Testis (tissue), 3 donors: ENCODE measurements around the gene CBX2. TPM values are rescaled to one million over a fixed set of nuclear protein-coding genes. Genes with fewer than 3 reads are reported as not detected.

ENCODE experiments used
- DNase-seq: peaks from one replicate; pipeline ENCODE4 v3.0.0-alpha.2; 2019
- H3K27ac ChIP-seq, 2 donors: fragments of 200-600 bp; sonication (generic); one replicate each; pipeline ENCODE4 v1.5.1; 2019
- H3K27me3 ChIP-seq: fragments of 200-600 bp; sonication (generic); one replicate; pipeline ENCODE4 v1.5.1; 2019
- H3K36me3 ChIP-seq: fragments of 200-600 bp; sonication (generic); one replicate; pipeline ENCODE4 v1.5.1; 2017; ENCODE audit warnings: low read depth; ENCODE audit errors: missing control alignments
- H3K4me1 ChIP-seq: fragments of 200-600 bp; sonication (generic); one replicate; pipeline ENCODE4 v1.5.1; 2019
- H3K4me3 ChIP-seq, 2 donors: fragments of 200-600 bp; sonication (generic); one replicate each; pipeline ENCODE4 v1.5.1; 2017 to 2019
- H3K9me3 ChIP-seq: fragments of 200-600 bp; sonication (generic); one replicate; pipeline ENCODE4 v1.5.1; 2017
- POLR2A ChIP-seq: fragments of 450-650 bp; IDR thresholded peaks from one replicate; pipeline ENCODE4 v1.6.1; 2017; ENCODE audit warnings: antibody characterized with exemption, mild to moderate bottlenecking, moderate library complexity
- WGBS, 2 donors: methylation state at CpG; one replicate each; pipeline ENCODE4 v1.1.5; 2018; 5-methylcytosine and 5-hydroxymethylcytosine counted together
- intact Hi-C: fragments of 100-400 bp; cut with DNase I; formaldehyde crosslinking; loops from one replicate; pipeline ENCODE4 v1.15.1; 2023; ENCODE audit warnings: low total_unique reads
- polyA plus RNA-seq: library from polyadenylated mRNA; stranded (reverse); fragments of 350-450 nt; fragmentation: Illumina TruSeq; extraction: RNeasy Lipid Tissue Mini Kit (QIAGEN cat#74804); gene quantifications from one replicate; pipeline ENCODE4 v1.2.3, GENCODE V29; 2014; ENCODE audit warnings: low read depth, low replicate concordance; ENCODE audit not compliant: insufficient read depth
- total RNA-seq, 2 donors: library from RNA; depleted of rRNA; stranded (reverse); fragments of >200 nt; gene quantifications; one replicate each; pipeline ENCODE4 v1.2.3, GENCODE V29; 2016
- TF ChIP-seq, protein P1 (sequence below), 3 experiments: fragments of 450-650 bp in 2 of 3; fragments of 200-600 bp in 1 of 3; sonication (generic) in 1 of 3; IDR thresholded peaks; one replicate each; pipeline ENCODE4 v1.5.1; 2016 to 2019; ENCODE audit warnings: antibody characterized with exemption in 3 of 3, mild to moderate bottlenecking in 2 of 3, moderate library complexity in 1 of 3

The CBX2 gene
- total and polyA plus RNA-seq, 3 donors from 2014 or later: 19.4 to 30.7 (median 27.1) TPM

DNA sequence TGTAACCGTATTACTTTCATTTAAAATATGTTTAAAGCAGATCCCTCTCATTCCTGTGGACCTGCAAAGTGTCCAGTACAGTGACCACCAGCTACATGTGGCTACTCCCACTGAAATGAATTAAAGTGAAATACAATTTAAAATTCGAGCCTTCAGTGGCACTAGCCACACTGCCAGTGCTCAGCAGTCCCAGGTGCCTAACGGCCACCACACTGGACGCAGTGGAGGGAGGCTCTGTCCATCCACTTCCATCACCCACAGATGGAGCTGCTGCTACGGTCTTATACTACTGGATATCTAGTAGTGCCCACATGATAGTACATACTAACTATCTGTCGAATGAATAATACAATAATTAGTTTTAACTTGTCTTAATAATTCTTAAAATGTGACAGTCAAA, 2.3 kb upstream of the CBX2 start:
- no peaks in the 10 kb centered on the region for H3K27me3 ChIP-seq
- peaks cover 4% of the 10 kb centered on the region for H3K4me1 ChIP-seq
- no peaks in the 10 kb centered on the region for H3K36me3 ChIP-seq
- no peaks in the 10 kb centered on the region for H3K9me3 ChIP-seq
- intact Hi-C loops: no loop called here
- TF ChIP-seq, protein P1, sequence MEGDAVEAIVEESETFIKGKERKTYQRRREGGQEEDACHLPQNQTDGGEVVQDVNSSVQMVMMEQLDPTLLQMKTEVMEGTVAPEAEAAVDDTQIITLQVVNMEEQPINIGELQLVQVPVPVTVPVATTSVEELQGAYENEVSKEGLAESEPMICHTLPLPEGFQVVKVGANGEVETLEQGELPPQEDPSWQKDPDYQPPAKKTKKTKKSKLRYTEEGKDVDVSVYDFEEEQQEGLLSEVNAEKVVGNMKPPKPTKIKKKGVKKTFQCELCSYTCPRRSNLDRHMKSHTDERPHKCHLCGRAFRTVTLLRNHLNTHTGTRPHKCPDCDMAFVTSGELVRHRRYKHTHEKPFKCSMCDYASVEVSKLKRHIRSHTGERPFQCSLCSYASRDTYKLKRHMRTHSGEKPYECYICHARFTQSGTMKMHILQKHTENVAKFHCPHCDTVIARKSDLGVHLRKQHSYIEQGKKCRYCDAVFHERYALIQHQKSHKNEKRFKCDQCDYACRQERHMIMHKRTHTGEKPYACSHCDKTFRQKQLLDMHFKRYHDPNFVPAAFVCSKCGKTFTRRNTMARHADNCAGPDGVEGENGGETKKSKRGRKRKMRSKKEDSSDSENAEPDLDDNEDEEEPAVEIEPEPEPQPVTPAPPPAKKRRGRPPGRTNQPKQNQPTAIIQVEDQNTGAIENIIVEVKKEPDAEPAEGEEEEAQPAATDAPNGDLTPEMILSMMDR (IDR thresholded peaks at IDR 0.05): no peak
- TF ChIP-seq POLR2A: no peak
- DNase-seq: no peak
- no peak overlapping the region for H3K27ac ChIP-seq
- no peak overlapping the region for H3K4me3 ChIP-seq
- WGBS, 2 donors: 62 to 72% methylated on average over 6 of the region's 6 CpGs

DNA sequence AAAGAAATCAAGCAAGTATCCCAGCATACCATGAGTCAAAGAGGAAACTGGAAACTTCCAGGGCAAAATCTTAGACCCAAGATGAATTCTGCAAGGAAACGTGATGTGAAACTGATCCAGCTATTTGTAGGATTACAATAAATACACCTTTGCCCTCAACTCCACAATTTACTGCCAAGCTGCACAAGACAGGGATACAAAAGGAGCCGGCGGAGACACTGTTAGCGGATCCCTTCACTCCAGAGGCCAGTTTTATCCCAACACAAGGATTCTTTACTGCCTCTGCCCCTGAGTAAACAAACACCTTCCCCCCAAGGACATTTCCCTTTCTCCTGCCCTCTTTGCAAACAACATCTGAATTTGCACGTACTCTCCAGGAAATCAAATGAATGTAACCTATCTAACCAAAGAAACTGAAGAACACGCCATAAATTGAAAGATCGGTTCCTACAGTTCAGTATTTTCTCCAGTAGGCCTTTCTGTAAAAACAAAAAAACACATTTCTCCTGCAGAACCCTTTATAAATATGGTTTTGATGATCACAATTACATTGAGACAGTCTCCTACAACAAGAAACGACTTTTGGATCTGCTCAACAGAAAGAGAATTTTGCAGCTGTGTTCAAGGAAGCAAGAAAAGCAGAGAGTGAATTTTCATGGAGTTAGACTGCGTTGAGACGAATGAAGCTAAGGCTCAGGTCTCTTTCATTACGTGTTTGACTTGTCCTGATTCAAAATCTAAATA, 1.4 kb upstream of the CBX2 start:
- H3K4me3 ChIP-seq: no peak overlapping the region
- H3K36me3 ChIP-seq: no peaks in the 10 kb centered on the region
- H3K27ac ChIP-seq: peak overlapping the region in 1 of 2 donors; percentile 77
- H3K4me1 ChIP-seq: peaks cover 4% of the 10 kb centered on the region
- WGBS, 2 donors: 44 to 45% methylated on average over 11 of the region's 11 CpGs
- intact Hi-C loops: no loop called here
- H3K27me3 ChIP-seq: no peaks in the 10 kb centered on the region
- H3K9me3 ChIP-seq: no peaks in the 10 kb centered on the region
- no peak for DNase-seq
- TF ChIP-seq POLR2A: no peak
- TF ChIP-seq, protein P1 (IDR thresholded peaks at IDR 0.05): no peak

DNA sequence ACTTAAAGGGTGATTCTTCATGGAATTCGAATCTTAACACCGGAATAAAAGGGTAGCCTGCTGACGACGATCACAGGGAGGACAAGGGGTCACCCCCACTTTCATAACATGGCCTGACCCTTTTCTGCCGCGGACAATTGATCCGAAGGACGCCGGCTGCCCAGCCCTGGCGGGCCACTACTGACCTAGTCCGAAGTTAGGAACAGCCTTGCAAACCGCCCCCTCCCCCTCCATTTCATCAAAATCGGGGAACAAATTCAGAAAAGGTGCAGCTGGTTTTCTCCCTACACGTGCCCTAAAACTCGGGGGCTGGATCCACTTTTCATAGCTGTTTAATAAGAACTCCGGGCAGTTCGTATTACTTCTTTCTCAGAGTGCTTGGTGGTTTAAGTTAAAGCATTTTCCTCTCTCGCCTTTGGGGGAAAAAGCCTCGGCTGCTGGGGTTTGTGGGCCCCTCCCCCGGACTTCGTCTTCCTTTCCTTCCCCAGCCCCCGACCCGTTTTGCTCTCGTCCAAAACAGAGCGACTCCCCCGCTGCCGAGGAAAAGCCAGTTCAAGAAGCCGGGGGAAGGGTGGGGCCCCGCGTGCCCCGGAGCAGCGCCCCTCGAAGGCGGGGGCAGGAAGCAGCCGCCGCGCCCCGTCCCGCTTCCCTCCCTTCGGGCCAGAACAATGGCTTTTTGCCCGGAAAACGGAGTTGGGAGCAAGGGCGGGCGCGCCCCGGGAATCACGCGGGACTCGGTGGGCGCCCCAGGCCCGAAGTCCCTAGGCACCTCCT, 641 bp upstream of the CBX2 start:
- Histone ChIP-seq H3K27me3 (no peaks in the 10 kb centered on the region), H3K9me3 (no peaks in the 10 kb centered on the region), H3K4me1 (peaks cover 4% of the 10 kb centered on the region), H3K27ac (peak overlapping the region in 1 of 2 donors; percentile 77), H3K4me3 (peak overlapping the region; percentile 53 to 61), H3K36me3 (no peaks in the 10 kb centered on the region)
- TF ChIP-seq POLR2A: no peak
- TF ChIP-seq, protein P1 (IDR thresholded peaks at IDR 0.05): no peak
- 4 to 5% methylated on average over 33 to 51 of the region's 51 CpGs for WGBS, 2 donors
- DNase-seq: peak; percentile 47
- intact Hi-C loops: no loop called here

DNA sequence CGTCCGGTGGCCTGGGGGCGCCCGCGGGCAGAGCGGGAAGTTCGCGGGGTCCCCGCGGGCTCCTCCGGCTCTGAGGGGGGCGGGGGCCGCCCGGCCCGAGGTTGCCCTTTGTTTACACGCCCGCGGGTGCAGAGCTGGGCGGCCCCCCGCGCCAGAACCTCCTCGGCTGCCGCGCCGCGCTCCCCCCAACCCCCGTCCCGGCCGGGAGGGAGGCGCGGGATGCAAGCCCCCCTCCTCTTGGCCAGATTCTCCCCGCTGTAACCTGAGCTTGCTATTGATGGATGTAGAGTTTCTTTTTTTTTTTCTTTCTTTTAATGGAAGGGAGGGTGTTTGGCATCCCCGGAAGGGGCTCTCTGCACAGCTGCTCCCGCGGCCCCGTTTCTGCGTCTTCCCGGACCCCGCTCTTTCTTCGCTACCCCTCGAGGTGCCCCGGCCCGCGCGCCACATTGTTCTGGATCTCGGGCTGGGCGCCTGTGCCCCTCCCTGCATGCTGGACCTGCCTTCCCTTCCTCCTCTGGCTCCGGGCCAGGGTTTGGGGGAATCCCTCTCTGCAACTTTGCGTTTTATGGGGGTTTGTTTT, 646 bp downstream of the CBX2 start:
- no peaks in the 10 kb centered on the region for H3K27me3 ChIP-seq
- H3K4me3 ChIP-seq: peak overlapping the region; percentile 58 to 61
- DNase-seq: no peak
- H3K36me3 ChIP-seq: no peaks in the 10 kb centered on the region
- WGBS, 2 donors: 1% methylated on average over 31 to 49 of the region's 49 CpGs
- H3K4me1 ChIP-seq: peaks cover 4% of the 10 kb centered on the region
- TF ChIP-seq, protein P1 (IDR thresholded peaks at IDR 0.05): no peak
- TF ChIP-seq POLR2A: no peak
- no peak overlapping the region for H3K27ac ChIP-seq
- no peaks in the 10 kb centered on the region for H3K9me3 ChIP-seq
- intact Hi-C loops: no loop called here
